ENCODE data around the gene LPXN. TPM values are rescaled to one million over a fixed set of nuclear protein-coding genes. Genes with fewer than 3 reads are reported as not detected.
"Not testable (repeated sequence)": the region's sequence is repeated elsewhere in the genome, so short reads cannot be mapped to it uniquely, and the experiment has no call there.

LPXN gene
- total RNA-seq, 1 donor from 2014 or later = 17.2 TPM

GRCh38 chr11:58580311-58580710 is 4.7 kb upstream of the LPXN start:
- ATAC-seq = no peak
- intact Hi-C loops (cut with DNase I) = no loop called here
- DNase-seq (ENCODE audit: low spot score) = no peak

- ATAC-seq (peak; percentile 64), DNase-seq (ENCODE audit: low spot score) (peak; percentile 96)
- intact Hi-C loops (cut with DNase I) = no loop called here
Observed at GRCh38 chr11:58579192-58580129, 3.8 kb upstream of the LPXN start.

- peak; percentile 98 for DNase-seq (ENCODE audit: low spot score)
- ATAC-seq = peak; percentile 94
- intact Hi-C loops (cut with DNase I) = no loop called here
Observed at GRCh38 chr11:58578635-58579191, 3.1 kb upstream of the LPXN start, which contains the start of gene ZFP91. ZFP91 (plus strand) TSS chr11:58579063; CDS start chr11:58579282, 219 bp downstream.

GRCh38 chr11:58578136-58578634 is 2.5 kb upstream of the LPXN start:
- peak; percentile 89 for ATAC-seq
- intact Hi-C loops (cut with DNase I) = no loop called here
- peak; percentile 97 for DNase-seq (ENCODE audit: low spot score)

GRCh38 chr11:58577555-58578135 is 2.0 kb upstream of the LPXN start:
- DNase-seq (ENCODE audit: low spot score) (peak; percentile 79), ATAC-seq (peak; percentile 1)
- intact Hi-C loops (cut with DNase I) = no loop called here

- DNase-seq (ENCODE audit: low spot score) (no peak), ATAC-seq (no peak)
- intact Hi-C loops (cut with DNase I) = no loop called here
Observed at GRCh38 chr11:58576887-58577471, 1.3 kb upstream of the LPXN start.

- DNase-seq (ENCODE audit: low spot score) (no peak), ATAC-seq (no peak)
- intact Hi-C loops (cut with DNase I) = no loop called here
Observed at GRCh38 chr11:58574881-58575280, 775 bp downstream of the LPXN start.

- ATAC-seq (no peak), DNase-seq (ENCODE audit: low spot score) (peak; percentile 75)
- intact Hi-C loops (cut with DNase I) = no loop called here
Observed at GRCh38 chr11:58573451-58574104, 2.1 kb downstream of the LPXN start.

GRCh38 chr11:58572906-58573305 is 2.8 kb downstream of the LPXN start:
- ATAC-seq; DNase-seq (ENCODE audit: low spot score); intact Hi-C loops (cut with DNase I): not testable (repeated sequence)

GRCh38 chr11:58567889-58568512 is 7.7 kb downstream of the LPXN start:
- ATAC-seq (peak; percentile 44), DNase-seq (ENCODE audit: low spot score) (no peak)
- intact Hi-C loops (cut with DNase I) = no loop called here

- DNase-seq (ENCODE audit: low spot score) (no peak), ATAC-seq (no peak)
- intact Hi-C loops (cut with DNase I) = no loop called here
Observed at GRCh38 chr11:58564231-58564630, 11.4 kb downstream of the LPXN start.

GRCh38 chr11:58562375-58562800 is 13.3 kb downstream of the LPXN start:
- intact Hi-C loops (cut with DNase I) = no loop called here
- DNase-seq (ENCODE audit: low spot score) = no peak
- no peak for ATAC-seq

- intact Hi-C loops (cut with DNase I) = no loop called here
- ATAC-seq = no peak
- no peak for DNase-seq (ENCODE audit: low spot score)
Observed at GRCh38 chr11:58561394-58562098, 14.1 kb downstream of the LPXN start.

- ATAC-seq (no peak), DNase-seq (ENCODE audit: low spot score) (no peak)
- intact Hi-C loops (cut with DNase I) = no loop called here
Observed at GRCh38 chr11:58560842-58561241, 14.8 kb downstream of the LPXN start.

GRCh38 chr11:58549644-58550043 is 26.0 kb downstream of the LPXN start:
- ATAC-seq = no peak

GRCh38 chr11:58546841-58547240 is 28.8 kb downstream of the LPXN start:
- ATAC-seq (no peak), DNase-seq (ENCODE audit: low spot score) (no peak)
- intact Hi-C loops (cut with DNase I) = no loop called here

More at GRCh38 chr11:58549644-58550043, 26.0 kb downstream of the LPXN start:
- intact Hi-C loops (cut with DNase I) = no loop called here
- DNase-seq (ENCODE audit: low spot score) = no peak

GRCh38 chr11:58531865-58532341 is 43.8 kb downstream of the LPXN start:
- intact Hi-C loops (cut with DNase I) = no loop called here
- no peak for ATAC-seq

GRCh38 chr11:58530236-58530635 is 45.4 kb downstream of the LPXN start:
- intact Hi-C loops (cut with DNase I) = no loop called here

More at GRCh38 chr11:58531865-58532341, 43.8 kb downstream of the LPXN start:
- no peak for DNase-seq (ENCODE audit: low spot score)

More at GRCh38 chr11:58530236-58530635, 45.4 kb downstream of the LPXN start:
- DNase-seq (ENCODE audit: low spot score) (no peak), ATAC-seq (no peak)

Data from sciatic nerve (tissue), 2 donors.